CD4-positive, alpha-beta T cell treated with Interleukin-15 for 1 hour (primary cell): ENCODE measurements around the gene MUC2.

ENCODE experiments used
- DNase-seq: peaks from one replicate; pipeline ENCODE4 v3.0.0-alpha.2; 2020

MUC2 gene

DNA sequence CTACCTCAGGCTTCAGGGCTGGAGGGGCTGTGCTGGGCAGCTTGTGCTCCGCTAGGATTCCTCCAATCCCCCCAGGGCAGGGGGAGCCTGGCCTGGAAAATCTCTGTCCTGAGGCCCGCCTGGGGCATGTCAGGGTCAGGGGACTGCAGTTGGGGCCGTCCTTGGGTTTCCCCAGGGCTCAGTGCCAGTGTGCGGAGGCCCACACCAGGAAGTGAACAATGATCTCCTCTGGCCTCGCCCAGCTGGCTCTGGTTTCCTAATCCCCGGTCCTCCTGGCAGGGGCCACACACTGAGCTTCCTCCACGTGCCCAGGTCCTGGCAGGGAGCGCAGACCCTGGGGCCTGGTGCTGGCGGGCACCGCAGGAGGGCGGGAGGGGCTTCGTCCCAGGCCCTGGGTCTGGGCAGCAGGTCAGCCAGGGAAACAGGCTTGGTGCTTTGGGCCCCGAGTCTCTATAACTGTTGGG lies 1.4 kb upstream of the MUC2 start:
- DNase-seq: no peak

DNA sequence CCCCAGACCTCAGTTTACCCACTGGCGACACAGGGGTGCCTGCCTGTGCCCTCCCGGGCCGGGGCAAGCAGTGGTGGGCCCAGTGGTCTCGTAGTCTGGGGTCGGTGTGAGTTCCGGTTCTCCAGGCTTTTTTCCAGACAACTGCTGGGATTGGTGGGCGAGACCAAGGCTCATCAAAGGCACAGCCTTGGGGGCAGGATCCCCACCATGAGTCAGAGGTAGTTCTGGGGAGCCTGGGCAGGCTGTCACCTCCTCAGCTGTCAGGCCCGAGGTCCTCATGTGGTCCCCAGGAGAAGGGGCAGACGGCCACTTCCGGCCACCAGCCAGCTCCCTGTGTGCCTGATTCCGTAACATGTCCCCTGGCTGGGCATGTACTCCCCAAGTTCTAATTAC lies 827 bp upstream of the MUC2 start:
- no peak for DNase-seq

- no peak for DNase-seq
Observed at GRCh38 chr11:1075341-1075911, 752 bp downstream of the MUC2 start.

- peak; percentile 9 for DNase-seq
Observed at GRCh38 chr11:1076061-1076665, 1.5 kb downstream of the MUC2 start.

DNA sequence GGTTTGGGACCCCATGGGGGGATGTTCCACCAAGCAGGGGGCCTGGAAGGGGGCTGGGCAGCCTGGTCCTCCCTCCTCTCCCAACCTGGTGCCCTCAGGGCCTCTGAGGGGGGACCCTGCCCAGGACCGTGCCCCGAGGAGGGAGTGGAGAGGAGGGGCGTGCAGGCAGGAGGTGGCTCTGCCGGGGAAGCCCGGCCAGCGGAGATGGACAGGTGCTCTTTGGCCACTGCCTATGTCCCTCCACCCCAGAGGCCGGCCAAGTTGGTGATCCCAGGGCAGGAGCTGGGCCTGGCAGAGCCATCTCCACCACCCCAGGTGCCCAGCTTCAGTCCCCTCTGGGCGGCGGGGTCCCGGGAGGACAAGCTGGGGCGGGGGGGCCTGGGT lies 2.4 kb downstream of the MUC2 start:
- peak; percentile 1 for DNase-seq

GRCh38 chr11:1077417-1078119 lies 2.9 kb downstream of the MUC2 start:
- DNase-seq: peak; percentile 13

DNA sequence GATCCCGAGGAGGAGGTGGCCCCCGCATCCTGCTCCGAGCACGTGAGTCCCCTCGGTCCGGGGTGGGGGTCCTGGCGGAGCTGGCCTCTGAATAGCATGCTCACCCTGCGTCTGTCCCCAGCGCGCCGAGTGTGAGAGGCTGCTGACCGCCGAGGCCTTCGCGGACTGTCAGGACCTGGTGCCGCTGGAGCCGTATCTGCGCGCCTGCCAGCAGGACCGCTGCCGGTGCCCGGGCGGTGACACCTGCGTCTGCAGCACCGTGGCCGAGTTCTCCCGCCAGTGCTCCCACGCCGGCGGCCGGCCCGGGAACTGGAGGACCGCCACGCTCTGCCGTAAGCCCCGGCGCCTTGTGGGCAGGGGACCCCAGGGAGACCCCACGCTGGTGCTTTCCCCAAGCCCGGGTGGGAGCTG lies 3.5 kb downstream of the MUC2 start:
- no peak for DNase-seq

GRCh38 chr11:1081601-1082311 lies 7.1 kb downstream of the MUC2 start:
- DNase-seq: peak; percentile 11

GRCh38 chr11:1082346-1082727 lies 7.7 kb downstream of the MUC2 start:
- peak; percentile 12 for DNase-seq

- peak; percentile 15 for DNase-seq
Observed at GRCh38 chr11:1082728-1083620, 8.3 kb downstream of the MUC2 start.

GRCh38 chr11:1083621-1084551 lies 9.2 kb downstream of the MUC2 start:
- DNase-seq: peak; percentile 9

GRCh38 chr11:1084561-1085439 lies 10.1 kb downstream of the MUC2 start:
- DNase-seq: peak; percentile 15

DNA sequence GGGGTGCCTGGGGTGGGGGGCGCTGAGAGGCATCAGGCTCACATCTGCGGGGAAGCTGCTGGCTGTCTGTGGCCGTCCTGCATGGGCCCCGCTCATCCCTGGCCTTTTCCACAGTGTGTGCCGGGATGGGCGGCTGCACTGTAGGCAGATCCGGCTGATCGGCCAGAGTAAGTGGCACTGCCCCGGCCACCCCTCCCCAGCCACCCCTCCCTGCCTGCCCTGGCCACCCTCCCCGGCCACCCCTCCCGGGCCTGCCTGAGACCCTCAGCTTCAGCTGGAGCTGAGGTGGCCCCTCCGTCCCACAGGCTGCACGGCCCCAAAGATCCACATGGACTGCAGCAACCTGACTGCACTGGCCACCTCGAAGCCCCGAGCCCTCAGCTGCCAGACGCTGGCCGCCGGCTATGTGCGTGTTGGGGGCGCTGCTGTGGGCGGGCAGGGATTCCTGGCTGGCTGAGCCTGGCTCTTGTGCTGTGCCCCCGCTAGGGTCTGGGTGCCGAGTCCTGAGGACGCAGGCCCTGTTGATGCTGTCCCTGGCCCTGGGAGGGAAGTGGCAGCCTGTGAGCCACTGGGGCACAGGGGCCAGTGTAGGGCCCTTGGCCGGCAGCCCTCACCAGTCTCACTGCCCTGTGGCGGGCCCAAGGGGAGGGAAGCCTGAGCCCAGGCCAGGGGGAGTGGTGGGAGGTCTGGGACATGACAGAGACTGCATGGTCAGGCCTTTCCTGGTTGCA lies 10.9 kb downstream of the MUC2 start:
- peak; percentile 12 for DNase-seq

GRCh38 chr11:1086171-1087102 lies 11.8 kb downstream of the MUC2 start:
- DNase-seq: peak; percentile 13

- DNase-seq: peak; percentile 9
Observed at GRCh38 chr11:1087279-1087960, 12.7 kb downstream of the MUC2 start.

- DNase-seq: peak; percentile 5
Observed at GRCh38 chr11:1087961-1088926, 13.6 kb downstream of the MUC2 start.
